ENCODE data around the gene ITPR2.

The ITPR2 gene

DNA sequence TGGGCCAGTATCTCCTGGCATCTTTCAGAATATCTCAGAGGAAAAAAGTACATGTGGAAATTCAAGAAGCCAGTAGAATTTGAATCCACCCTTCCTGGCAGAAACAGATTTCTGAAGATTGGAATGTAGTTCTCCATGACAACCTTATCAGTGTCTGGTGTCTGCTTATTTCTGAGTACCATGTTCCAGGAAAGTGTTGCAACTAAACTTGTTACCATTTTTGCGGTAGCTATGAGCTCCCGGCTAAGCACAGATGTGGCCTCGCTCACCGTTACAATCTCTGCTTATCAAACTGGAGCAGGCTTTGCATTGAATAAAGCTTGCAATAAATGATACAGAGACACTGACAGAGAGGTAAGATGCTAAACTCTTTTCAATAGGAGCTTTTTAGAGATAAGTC is 13.0 kb upstream of the ITPR2 start:
- H3K36me3 ChIP-seq (ENCODE audit: insufficient read depth, low read length) = no peaks in the 10 kb centered on the region
- TF ChIP-seq CTCF (IDR thresholded peaks at IDR 0.05; ENCODE audit: low read length) (no peak), EZH2 (IDR thresholded peaks at IDR 0.05; ENCODE audit: borderline replicate concordance, low read length) (no peak)
- H3K27ac ChIP-seq (ENCODE audit: low read depth, low read length, poor library complexity, severe bottlenecking) = peak overlapping the region; percentile 93
- no peaks in the 10 kb centered on the region for H3K79me2 ChIP-seq (ENCODE audit: insufficient read depth, low read length)
- H3F3A ChIP-seq (ENCODE audit: insufficient read depth, low read length) = 0 out of 2 replicates have a peak, but pooled peaks cover 8% of the 10 kb centered on the region
- H3K4me1 ChIP-seq (ENCODE audit: insufficient read depth, low read length, severe bottlenecking) = peaks cover 68% of the 10 kb centered on the region
- peak overlapping the region; percentile 65 for H3K4me2 ChIP-seq (ENCODE audit: low read length)
- peak overlapping the region; percentile 40 for H3K4me3 ChIP-seq (ENCODE audit: low read depth, low read length, poor library complexity, severe bottlenecking)
- H3K9me2 ChIP-seq (ENCODE audit: low read depth, low read length) = no peaks in the 10 kb centered on the region
- H3K9ac ChIP-seq (ENCODE audit: low read length) = peak overlapping the region; percentile 24; the same call in 1 of the 2 replicates
- no peaks in the 10 kb centered on the region for H4K20me1 ChIP-seq (ENCODE audit: insufficient read depth, low read length)
- no peaks in the 10 kb centered on the region for H3K27me3 ChIP-seq (ENCODE audit: insufficient read depth, low read length)
- peak overlapping the region; percentile 44; the same call in 1 of the 2 replicates for H2AFZ ChIP-seq (ENCODE audit: low read length)
- H3K9me3 ChIP-seq (ENCODE audit: low read length) = no peaks in the 10 kb centered on the region

DNA sequence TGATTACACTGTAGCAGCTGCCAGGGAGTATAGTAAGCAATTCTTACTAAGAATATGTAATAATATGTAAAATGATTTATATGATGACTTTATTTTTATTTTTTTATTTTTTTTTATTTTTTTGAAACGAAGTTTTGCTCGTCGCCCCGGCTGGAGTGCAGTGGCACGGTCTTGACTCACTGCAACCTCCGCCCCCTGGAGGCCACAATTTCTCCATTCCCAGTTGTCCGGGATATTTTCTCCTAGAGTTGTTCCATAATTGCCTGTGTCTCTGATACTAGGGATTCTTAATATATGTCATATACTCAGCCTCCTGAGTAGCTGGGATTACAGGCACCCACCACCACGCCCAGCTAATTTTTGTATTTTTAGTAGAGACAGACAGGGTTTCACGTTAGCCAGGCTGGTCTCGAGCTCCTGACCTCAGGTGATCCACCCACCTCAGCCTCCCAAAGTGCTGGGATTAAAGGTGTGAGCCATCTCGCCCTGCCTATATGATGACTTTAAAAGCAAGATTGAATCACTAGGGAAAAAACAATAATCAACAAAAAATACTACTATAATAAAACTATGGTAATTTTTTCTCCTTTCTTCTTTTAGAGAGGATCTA is 12.2 kb upstream of the ITPR2 start:
- H3K4me3 ChIP-seq (ENCODE audit: low read depth, low read length, poor library complexity, severe bottlenecking) = no peak overlapping the region
- no peaks in the 10 kb centered on the region for H3K27me3 ChIP-seq (ENCODE audit: insufficient read depth, low read length)
- no peaks in the 10 kb centered on the region for H3K9me3 ChIP-seq (ENCODE audit: low read length)
- no peaks in the 10 kb centered on the region for H3K9me2 ChIP-seq (ENCODE audit: low read depth, low read length)
- peaks cover 71% of the 10 kb centered on the region for H3K4me1 ChIP-seq (ENCODE audit: insufficient read depth, low read length, severe bottlenecking)
- no peaks in the 10 kb centered on the region for H3K36me3 ChIP-seq (ENCODE audit: insufficient read depth, low read length)
- H3F3A ChIP-seq (ENCODE audit: insufficient read depth, low read length) = 0 out of 2 replicates have a peak, but pooled peaks cover 8% of the 10 kb centered on the region
- H2AFZ ChIP-seq (ENCODE audit: low read length) = no peak overlapping the region
- no peaks in the 10 kb centered on the region for H4K20me1 ChIP-seq (ENCODE audit: insufficient read depth, low read length)
- no peaks in the 10 kb centered on the region for H3K79me2 ChIP-seq (ENCODE audit: insufficient read depth, low read length)
- H3K9ac ChIP-seq (ENCODE audit: low read length) = no peak overlapping the region
- H3K4me2 ChIP-seq (ENCODE audit: low read length) = no peak overlapping the region; the same call in 1 of the 2 replicates
- H3K27ac ChIP-seq (ENCODE audit: low read depth, low read length, poor library complexity, severe bottlenecking) = peak overlapping the region; percentile 93
- peak; percentile 70 for TF ChIP-seq CTCF (IDR thresholded peaks at IDR 0.05; ENCODE audit: low read length)
- TF ChIP-seq EZH2 (IDR thresholded peaks at IDR 0.05; ENCODE audit: borderline replicate concordance, low read length) = no peak

DNA sequence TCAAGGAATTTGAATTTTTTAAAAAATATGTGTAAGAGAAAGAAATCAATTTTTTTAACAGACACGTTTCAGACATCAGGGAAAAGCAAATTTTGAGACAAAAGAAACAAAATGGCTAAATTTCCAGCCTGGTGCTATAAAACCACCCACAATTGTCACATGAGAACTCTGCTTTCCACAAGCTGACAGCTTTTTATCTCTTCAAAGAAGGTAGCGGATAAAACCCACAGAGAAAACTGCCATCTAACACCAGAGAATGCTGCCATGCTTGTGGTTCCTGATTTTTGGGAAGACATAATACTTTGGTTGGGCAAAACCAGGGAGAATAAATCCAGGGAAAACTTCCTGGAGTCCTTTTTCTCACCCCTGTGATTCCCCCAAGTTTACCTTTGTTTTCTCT is 10.3 kb upstream of the ITPR2 start:
- TF ChIP-seq EZH2 (IDR thresholded peaks at IDR 0.05; ENCODE audit: borderline replicate concordance, low read length) = no peak
- TF ChIP-seq CTCF (IDR thresholded peaks at IDR 0.05; ENCODE audit: low read length) = no peak
- Histone ChIP-seq H4K20me1 (ENCODE audit: insufficient read depth, low read length) (no peaks in the 10 kb centered on the region), H3K4me1 (ENCODE audit: insufficient read depth, low read length, severe bottlenecking) (peaks cover 71% of the 10 kb centered on the region), H3K9me3 (ENCODE audit: low read length) (no peaks in the 10 kb centered on the region), H3F3A (ENCODE audit: insufficient read depth, low read length) (0 out of 2 replicates have a peak, but pooled peaks cover 4% of the 10 kb centered on the region), H2AFZ (ENCODE audit: low read length) (peak overlapping the region; percentile 90), H3K4me2 (ENCODE audit: low read length) (peak overlapping the region; percentile 34; the same call in 1 of the 2 replicates), H3K27me3 (ENCODE audit: insufficient read depth, low read length) (no peaks in the 10 kb centered on the region), H3K27ac (ENCODE audit: low read depth, low read length, poor library complexity, severe bottlenecking) (peak overlapping the region; percentile 84), H3K36me3 (ENCODE audit: insufficient read depth, low read length) (no peaks in the 10 kb centered on the region), H3K79me2 (ENCODE audit: insufficient read depth, low read length) (no peaks in the 10 kb centered on the region), H3K9ac (ENCODE audit: low read length) (peak overlapping the region; percentile 28), H3K9me2 (ENCODE audit: low read depth, low read length) (no peaks in the 10 kb centered on the region), H3K4me3 (ENCODE audit: low read depth, low read length, poor library complexity, severe bottlenecking) (no peak overlapping the region)

All from OCI-LY1 (cell line).